LoVo (cell line): Measurements from ENCODE around the gene CHIA.

Source experiments
- DNase-seq: peaks from one replicate; pipeline ENCODE4 v3.0.0-alpha.2; 2016; ENCODE audit warnings: low spot score

CHIA gene

DNA sequence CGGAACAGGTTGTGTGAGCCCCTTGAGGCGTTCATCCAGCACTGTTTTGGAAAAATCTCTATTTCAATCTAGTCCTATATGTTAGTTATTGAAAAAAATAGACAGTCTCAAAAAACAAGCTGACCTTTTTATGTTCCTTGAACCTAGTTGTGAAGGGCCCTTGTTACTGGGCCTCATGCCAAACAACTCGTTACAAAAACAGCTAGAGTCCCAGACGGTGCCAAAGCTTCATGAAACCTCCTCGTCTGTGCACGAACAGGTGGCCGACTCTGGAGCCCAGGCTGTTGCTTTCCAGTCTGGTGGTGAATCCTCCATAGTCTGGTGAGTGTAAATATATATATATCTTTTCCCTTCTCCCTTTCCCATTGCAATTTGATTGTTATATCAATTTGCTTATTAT lies at the start of gene CHIA:
Gene CHIA (plus strand): TSS at position 222 of the 400 bp plus-strand sequence. CDS start 19,617 bp downstream, outside the sequence.
- no peak for DNase-seq

GRCh38 chr1:111241797-111242196 lies 48.9 kb upstream of the CHIA start:
- no peak for DNase-seq

- no peak for DNase-seq
These were observed 47.7 kb upstream of the CHIA start for GRCh38 chr1:111242805-111243523.

DNA sequence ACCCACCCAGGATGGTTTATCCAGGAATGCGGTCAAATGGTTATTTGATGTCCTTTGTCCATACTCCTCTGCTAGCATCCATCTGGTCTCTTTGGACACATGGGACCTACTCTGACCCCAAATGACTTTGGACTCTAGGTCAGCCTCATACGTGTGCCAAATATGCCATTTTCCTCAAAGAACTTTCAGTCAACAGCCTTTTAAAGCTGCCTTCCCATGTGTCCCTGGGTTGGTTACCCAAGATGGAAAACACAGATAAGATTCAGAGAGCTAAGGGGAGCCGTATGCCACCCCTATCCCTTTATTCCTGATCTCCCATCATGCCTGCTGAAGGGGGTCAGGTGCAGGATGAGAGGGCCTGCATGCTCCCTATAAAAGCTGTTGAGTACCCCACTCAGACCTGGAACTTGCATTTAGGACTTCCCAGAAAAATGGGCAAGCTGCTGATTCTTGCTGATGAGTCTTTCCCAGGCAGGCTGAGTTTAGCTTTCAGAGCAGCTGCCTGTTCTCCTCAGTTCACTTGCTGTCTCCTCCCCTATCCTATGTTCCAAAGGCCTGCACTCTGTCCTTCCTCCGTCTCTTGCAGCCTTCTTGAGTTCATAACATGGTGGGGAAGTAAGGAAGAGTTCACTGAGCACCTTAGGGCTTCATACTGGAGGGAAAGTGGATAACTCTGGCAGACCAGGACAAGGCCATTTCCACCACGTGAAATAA lies 43.4 kb upstream of the CHIA start:
- DNase-seq, result no peak

DNA sequence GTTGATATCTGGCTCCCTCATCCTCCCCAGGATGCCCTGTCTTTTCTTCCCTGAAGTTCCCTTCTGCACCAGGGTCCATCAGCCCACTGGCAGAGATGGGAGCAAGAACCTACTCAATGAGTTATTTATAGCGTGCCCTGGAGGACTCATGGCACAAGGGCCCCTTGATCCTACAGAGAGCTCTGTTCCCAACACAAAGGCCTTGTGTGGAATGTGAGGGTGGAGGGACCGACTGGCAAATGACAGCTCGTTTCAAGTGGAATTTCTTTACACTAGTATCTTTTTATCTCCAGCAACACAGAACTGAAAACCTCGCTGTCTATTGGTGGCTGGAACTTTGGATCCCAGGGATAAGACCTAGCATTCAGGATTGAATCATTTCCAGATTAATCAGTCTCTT lies 40.7 kb upstream of the CHIA start:
- DNase-seq, result no peak

DNA sequence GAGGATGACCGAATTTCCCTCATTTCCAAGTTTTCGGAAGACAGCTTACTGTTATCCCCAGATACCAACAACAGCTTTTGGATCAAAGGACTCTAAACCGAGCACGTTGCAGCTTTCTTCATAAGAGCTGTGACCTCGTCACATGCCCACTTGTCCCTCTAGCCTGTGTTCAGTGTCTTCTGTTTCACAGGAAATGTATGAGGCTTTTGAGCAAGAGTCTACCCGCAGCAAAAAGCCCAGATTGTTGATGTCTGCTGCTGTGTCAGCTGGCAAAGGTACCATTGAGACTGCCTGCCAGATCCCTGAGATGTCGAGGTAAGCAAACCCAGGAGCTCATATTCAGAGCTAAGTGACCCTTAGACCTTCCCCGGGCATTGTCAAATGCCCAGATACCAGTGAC lies 39.1 kb upstream of the CHIA start:
- no peak for DNase-seq

- no peak for DNase-seq
These were observed 37.9 kb upstream of the CHIA start for GRCh38 chr1:111252786-111253185.

GRCh38 chr1:111253876-111254275 lies 36.8 kb upstream of the CHIA start:
- DNase-seq, result no peak

DNA sequence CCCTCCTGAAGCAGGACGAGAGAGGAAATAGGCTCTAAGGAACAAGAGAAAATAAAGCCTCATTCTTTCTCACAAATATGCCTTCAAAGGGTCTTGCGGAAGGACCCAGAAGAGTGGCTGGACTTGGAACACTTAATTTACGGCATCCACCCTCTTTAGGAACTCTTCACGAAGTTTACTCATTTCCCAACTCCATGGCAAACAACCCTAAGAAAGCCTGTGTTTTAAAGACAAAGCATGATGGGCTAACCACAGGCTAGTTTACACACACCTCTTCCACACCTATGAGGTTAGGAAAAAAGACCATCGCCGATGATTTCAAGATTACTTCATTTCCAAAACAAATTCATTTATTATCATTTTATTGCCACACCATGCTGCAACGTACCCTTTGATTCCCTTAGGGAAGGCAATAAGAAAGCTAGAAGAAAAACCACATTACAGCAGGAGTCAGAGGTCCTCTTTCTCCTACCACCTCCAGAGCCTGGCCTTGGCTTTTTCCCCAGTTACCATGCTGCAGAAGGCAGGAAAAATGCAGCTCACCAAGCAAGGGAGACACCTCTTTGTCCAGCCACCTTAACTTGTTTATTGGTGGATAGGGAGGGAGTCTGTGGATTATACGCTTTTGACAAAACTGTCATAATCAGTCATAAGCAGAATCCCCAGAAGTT lies 33.5 kb upstream of the CHIA start:
- no peak for DNase-seq

DNA sequence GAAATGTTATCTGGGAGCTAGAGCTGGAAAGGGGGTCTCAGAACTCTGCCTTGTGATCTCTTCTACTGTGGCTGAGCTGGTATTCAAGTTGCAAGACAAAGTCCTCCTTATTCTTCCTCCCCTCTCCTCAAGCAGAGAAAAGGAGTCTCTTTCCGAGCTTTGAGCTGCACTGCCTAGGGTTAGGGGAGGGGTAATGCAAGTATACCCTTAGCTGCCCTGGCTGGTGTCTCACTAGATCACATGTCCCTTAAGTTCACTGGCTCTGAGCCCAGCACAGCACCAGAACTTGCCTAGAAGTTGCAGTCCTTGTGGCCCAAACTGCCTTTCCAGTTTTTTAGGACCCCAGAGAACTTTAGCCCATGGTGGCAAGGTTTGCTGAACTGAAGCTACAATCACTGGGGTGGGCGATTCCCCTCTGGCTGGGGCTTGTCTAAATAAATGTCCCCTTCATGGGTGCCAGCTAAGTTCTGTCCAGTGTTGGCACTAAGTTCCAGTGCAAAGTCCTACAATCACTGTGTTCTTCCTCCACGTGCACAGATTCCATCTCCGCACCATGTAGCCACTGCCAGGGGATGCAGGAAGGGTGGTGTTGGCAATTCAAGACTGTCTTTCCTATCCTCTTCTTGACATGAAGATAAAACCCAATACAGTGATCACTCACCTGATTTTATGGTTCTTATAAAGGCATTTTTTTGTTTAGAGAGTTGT lies 22.7 kb upstream of the CHIA start:
- no peak for DNase-seq

DNA sequence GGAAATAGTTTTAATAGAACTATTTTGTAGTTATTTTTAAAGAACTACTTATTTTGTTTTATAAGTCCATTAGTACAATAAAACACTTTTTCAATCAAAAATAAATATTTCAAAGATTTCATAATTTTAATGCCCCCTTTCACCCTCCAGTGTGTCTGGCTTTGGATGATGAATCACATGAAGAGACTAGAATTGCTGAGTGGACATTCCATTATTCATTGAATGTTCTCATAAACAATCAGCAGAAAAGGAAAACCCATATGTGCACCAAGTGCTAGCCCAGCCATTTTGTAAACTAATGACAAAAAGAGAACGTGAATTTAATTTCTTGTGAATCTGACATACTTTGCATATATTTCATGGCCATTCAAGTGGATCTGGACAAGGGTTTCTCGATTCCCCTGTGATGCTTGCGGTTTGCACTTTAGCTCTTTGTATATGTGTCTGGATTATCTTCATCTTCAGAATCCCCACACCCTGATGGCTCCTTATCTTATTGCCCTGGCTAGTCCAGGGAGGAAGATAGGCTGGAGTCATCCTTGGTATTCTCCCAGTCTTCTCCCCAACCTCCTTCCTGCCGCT lies 20.7 kb upstream of the CHIA start:
- no peak for DNase-seq

DNA sequence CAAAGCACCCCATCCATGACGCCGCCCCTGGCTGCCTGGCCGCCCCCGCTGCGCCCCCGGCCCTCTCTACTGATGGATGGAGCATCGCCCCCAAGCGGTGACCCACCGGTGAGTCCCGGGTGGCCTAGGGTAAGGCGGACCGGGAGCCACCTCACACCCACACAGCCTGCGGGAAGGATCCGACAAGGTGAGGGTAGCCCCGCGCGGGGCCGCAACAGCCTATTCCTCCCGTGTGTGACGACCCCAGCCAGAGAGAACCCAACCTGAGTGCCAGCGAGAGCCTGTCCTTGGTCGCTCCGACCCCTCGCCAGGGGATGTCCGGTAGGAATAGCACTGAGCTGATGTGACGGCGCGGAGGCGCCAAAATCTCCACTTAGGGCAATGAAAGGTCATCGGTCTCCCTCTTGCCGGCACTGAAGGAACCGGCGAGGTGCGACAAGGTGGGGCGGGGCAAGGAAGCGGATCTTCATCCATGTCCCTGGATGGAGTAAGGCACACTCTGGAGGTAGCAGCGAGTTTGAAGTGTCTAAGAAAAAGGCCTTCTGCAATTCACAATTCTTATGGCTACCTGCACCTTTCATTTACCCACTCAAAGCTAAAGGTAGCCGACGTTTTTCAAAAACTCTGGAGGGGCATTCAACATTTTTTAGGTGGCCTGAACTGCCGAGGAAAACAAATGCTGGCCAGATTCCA lies 19.7 kb upstream of the CHIA start:
- DNase-seq, result no peak

GRCh38 chr1:111271464-111271801 lies 19.2 kb upstream of the CHIA start:
- no peak for DNase-seq

DNA sequence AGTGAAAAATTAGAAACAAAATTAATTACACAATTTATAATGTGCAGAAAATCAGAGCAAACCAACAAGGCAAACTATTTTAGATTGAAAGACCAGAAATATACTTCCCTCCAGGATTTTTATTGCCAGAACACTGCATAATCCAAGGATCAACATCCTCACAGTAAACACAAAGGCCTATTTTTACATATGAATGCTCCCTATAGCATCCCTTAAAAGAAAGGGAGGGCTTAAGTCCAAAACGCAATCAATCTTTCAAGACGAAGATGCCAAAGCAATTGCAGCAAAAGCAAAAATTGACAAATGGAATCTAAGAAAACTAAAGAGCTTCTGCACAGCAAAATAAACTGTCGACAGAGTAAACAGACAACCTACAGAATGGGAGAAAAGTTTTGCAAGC lies 18.6 kb upstream of the CHIA start:
- no peak for DNase-seq

DNA sequence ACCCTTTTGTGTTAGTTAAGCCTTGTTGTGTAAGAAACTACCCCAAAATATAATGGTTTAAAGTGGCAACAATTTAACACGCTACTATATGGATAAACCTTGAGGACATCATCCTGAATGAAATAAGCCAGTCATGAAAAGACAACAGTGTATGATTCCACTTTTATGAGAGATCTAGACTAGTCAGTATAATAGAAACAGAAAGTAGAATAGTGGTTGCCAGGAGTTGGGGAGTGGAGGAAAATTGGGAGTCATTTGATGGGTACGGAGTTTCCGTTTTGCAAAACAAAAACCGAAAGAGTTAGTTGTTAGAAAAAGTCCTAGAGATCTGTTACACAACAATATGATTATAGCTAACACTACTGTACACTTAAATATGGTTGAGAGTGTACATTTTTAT lies 16.0 kb upstream of the CHIA start:
- no peak for DNase-seq

- DNase-seq, result no peak
These were observed 15.6 kb upstream of the CHIA start for GRCh38 chr1:111275079-111275478.

GRCh38 chr1:111275780-111276433 lies 14.7 kb upstream of the CHIA start:
- no peak for DNase-seq

DNA sequence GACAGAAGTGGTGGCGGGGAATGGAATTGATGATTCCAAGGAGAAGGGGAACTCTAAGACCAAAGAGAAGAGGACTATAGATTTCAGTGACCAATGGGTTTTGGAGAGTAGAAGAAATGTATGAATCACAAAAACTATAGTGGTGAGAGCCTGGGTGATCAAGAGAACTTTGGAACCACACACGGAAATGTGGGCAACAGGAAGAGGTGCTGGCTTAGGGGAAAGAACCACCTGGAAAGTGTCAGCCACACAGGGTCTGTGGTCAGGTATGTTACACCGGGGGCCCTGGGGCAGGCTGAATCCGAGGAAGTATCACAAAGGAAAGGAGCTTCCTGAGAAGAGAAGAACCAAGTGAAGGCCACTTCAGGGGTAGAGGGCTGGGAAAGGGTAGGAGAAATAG lies 11.5 kb upstream of the CHIA start:
- DNase-seq, result no peak

GRCh38 chr1:111280267-111280666 lies 10.4 kb upstream of the CHIA start:
- DNase-seq, result no peak

DNA sequence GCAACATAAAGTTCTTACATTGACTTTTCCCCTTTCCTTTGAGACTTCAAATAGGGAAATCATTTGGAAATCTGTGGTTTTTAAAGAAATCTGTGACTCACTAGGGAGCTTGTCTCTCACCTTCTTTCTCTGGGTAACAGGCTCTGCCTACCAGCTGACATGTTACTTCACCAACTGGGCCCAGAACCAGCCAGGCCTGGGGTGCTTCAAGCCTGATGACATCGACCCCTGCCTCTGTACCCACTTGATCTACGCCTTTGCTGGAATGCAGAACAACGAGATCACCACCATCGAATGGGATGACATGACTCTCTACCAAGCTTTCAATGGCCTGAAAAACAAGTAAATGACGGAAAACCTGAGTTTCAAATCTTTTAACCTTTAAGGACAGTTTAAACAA lies 9.2 kb upstream of the CHIA start:
- DNase-seq, result no peak

GRCh38 chr1:111283838-111284237 lies 6.8 kb upstream of the CHIA start:
- DNase-seq, result no peak
